ENCODE results near the gene FRAS1. TPM values are rescaled to one million over a fixed set of nuclear protein-coding genes. Genes with fewer than 3 reads are reported as not detected.

Gene FRAS1
- total RNA-seq, 4 donors from 2014 or later = 3.4 to 11.7 (median 4.2) TPM

- WGBS, 2 donors (ENCODE audit: low coverage in 1 of 2) = 44 to 55% methylated on average over 4 of the region's 4 CpGs
- H3K36me3 ChIP-seq = no peaks in the 10 kb centered on the region
- no peak for ATAC-seq
- no peak overlapping the region for H3K27ac ChIP-seq
- no peak overlapping the region for H3K4me3 ChIP-seq
- no peaks in the 10 kb centered on the region for H3K4me1 ChIP-seq
- no peak for TF ChIP-seq EP300 (IDR thresholded peaks at IDR 0.05)
- no peak for TF ChIP-seq POLR2AphosphoS5 (IDR thresholded peaks at IDR 0.05)
- TF ChIP-seq POLR2A (IDR thresholded peaks at IDR 0.05) = no peak
- no peak for TF ChIP-seq CTCF (IDR thresholded peaks at IDR 0.05)
- H3K27me3 ChIP-seq = no peaks in the 10 kb centered on the region
- H3K9me3 ChIP-seq = no peaks in the 10 kb centered on the region
Observed at GRCh38 chr4:78065508-78066192, 8.5 kb downstream of the FRAS1 start.

- H3K27ac ChIP-seq = no peak overlapping the region
- H3K9me3 ChIP-seq = no peaks in the 10 kb centered on the region
- no peak for TF ChIP-seq POLR2A (IDR thresholded peaks at IDR 0.05)
- no peak for TF ChIP-seq POLR2AphosphoS5 (IDR thresholded peaks at IDR 0.05)
- no peak for TF ChIP-seq CTCF (IDR thresholded peaks at IDR 0.05)
- TF ChIP-seq EP300 (IDR thresholded peaks at IDR 0.05) = no peak
- ATAC-seq = no peak
- H3K36me3 ChIP-seq = no peaks in the 10 kb centered on the region
- H3K4me3 ChIP-seq = no peak overlapping the region
- no peaks in the 10 kb centered on the region for H3K27me3 ChIP-seq
- H3K4me1 ChIP-seq = no peaks in the 10 kb centered on the region
- WGBS, 2 donors (ENCODE audit: low coverage in 1 of 2) = 40 to 76% methylated on average over 1 of the region's 1 CpG
Observed at GRCh38 chr4:78068481-78068880, 11.4 kb downstream of the FRAS1 start.

GRCh38 chr4:78069319-78069718 is 12.2 kb downstream of the FRAS1 start:
- Histone ChIP-seq H3K27me3 (no peaks in the 10 kb centered on the region), H3K27ac (no peak overlapping the region), H3K4me3 (no peak overlapping the region), H3K36me3 (no peaks in the 10 kb centered on the region), H3K4me1 (no peaks in the 10 kb centered on the region), H3K9me3 (no peaks in the 10 kb centered on the region)
- 89% methylated on average over 3 of the region's 4 CpGs; no CpG with 5 or more reads in 1 of the 2 donors for WGBS, 2 donors (ENCODE audit: low coverage in 1 of 2)
- ATAC-seq = no peak
- TF ChIP-seq POLR2AphosphoS5 (IDR thresholded peaks at IDR 0.05) (no peak), EP300 (IDR thresholded peaks at IDR 0.05) (no peak), CTCF (IDR thresholded peaks at IDR 0.05) (no peak), POLR2A (IDR thresholded peaks at IDR 0.05) (no peak)

GRCh38 chr4:78069859-78070258 is 12.7 kb downstream of the FRAS1 start:
- no peak for ATAC-seq
- no peak overlapping the region for H3K27ac ChIP-seq
- TF ChIP-seq POLR2A (IDR thresholded peaks at IDR 0.05) (no peak), CTCF (IDR thresholded peaks at IDR 0.05) (no peak), POLR2AphosphoS5 (IDR thresholded peaks at IDR 0.05) (no peak), EP300 (IDR thresholded peaks at IDR 0.05) (no peak)
- H3K27me3 ChIP-seq = no peaks in the 10 kb centered on the region
- H3K36me3 ChIP-seq = no peaks in the 10 kb centered on the region
- H3K4me1 ChIP-seq = no peaks in the 10 kb centered on the region
- H3K4me3 ChIP-seq = no peak overlapping the region
- H3K9me3 ChIP-seq = no peaks in the 10 kb centered on the region
- WGBS, 2 donors (ENCODE audit: low coverage in 1 of 2) = 59 to 96% methylated on average over 2 to 3 of the region's 3 CpGs

- Histone ChIP-seq H3K36me3 (no peaks in the 10 kb centered on the region), H3K4me3 (no peak overlapping the region), H3K27me3 (no peaks in the 10 kb centered on the region), H3K27ac (no peak overlapping the region), H3K4me1 (no peaks in the 10 kb centered on the region), H3K9me3 (no peaks in the 10 kb centered on the region)
- WGBS, 2 donors (ENCODE audit: low coverage in 1 of 2) = 84 to 100% methylated on average over 2 of the region's 2 CpGs
- TF ChIP-seq POLR2AphosphoS5 (IDR thresholded peaks at IDR 0.05) (no peak), EP300 (IDR thresholded peaks at IDR 0.05) (no peak), POLR2A (IDR thresholded peaks at IDR 0.05) (no peak), CTCF (IDR thresholded peaks at IDR 0.05) (no peak)
- ATAC-seq = no peak
Observed at GRCh38 chr4:78070731-78071282, 13.7 kb downstream of the FRAS1 start.
